HepG2 (cell line): ENCODE data around the gene ANKRD31. TPM values are rescaled to one million over a fixed set of nuclear protein-coding genes. Genes with fewer than 3 reads are reported as not detected.

ENCODE experiments used
- ERF ChIP-seq: IDR thresholded peaks from 2 replicates; pipeline ENCODE4 v1.6.1; 2018; ENCODE audit warnings: missing biosample characterization, missing genetic modification reagents
- HNF4A ChIP-seq: sonication (generic); formaldehyde crosslinking; IDR thresholded peaks from 2 replicates; pipeline ENCODE4 v1.4.0; 2020; ENCODE audit warnings: missing genetic modification reagents
- NR2C2 ChIP-seq: sonication (generic); formaldehyde crosslinking; IDR thresholded peaks from 2 replicates; pipeline ENCODE4 v1.4.0; 2020; ENCODE audit warnings: missing genetic modification reagents, mild to moderate bottlenecking, moderate library complexity, borderline replicate concordance
- PITX1 ChIP-seq: sonication (generic); formaldehyde crosslinking; IDR thresholded peaks from 2 replicates; pipeline ENCODE4 v1.5.1; 2020; ENCODE audit warnings: mild to moderate bottlenecking, missing genetic modification reagents
- POGZ ChIP-seq: sonication (generic); formaldehyde crosslinking; IDR thresholded peaks from 2 replicates; pipeline ENCODE4 v1.4.0; 2020; ENCODE audit warnings: mild to moderate bottlenecking, missing genetic modification reagents
- SMARCC2 ChIP-seq: fragments of 450-650 bp; IDR thresholded peaks from 2 replicates; pipeline ENCODE4 v1.6.1; 2017; ENCODE audit warnings: antibody characterized with exemption, mild to moderate bottlenecking
- ZFP90 ChIP-seq: sonication (generic); formaldehyde crosslinking; IDR thresholded peaks from 2 replicates; pipeline ENCODE4 v1.8.0; 2022; ENCODE audit warnings: missing genetic modification reagents, mild to moderate bottlenecking, inconsistent platforms, borderline replicate concordance
- ZMAT3 ChIP-seq: sonication (generic); formaldehyde crosslinking; conservative IDR thresholded peaks from 2 replicates; pipeline ENCODE4 v1.7.0; 2021; ENCODE audit warnings: missing genetic modification reagents
- ZNF879 ChIP-seq: sonication (generic); formaldehyde crosslinking; IDR thresholded peaks from 2 replicates; pipeline ENCODE4 v1.8.1; 2023; ENCODE audit warnings: missing genetic modification reagents
- polyA plus RNA-seq, 8 experiments: library from polyadenylated mRNA; depleted of rRNA in 3 of 8; stranded (reverse) in 7 of 8; unstranded in 1 of 8; fragments of >200 nt; fragmentation: Illumina TruSeq in 4 of 8; extraction: Trizol in 4 of 8; gene quantifications; 2 replicates each; pipeline versions ENCODE4 v1.2.1 to v1.2.3, GENCODE V29; 2011 to 2016; ENCODE audit warnings: low read depth in 4 of 8, missing spikeins in 1 of 8, mixed read lengths in 1 of 8; ENCODE audit not compliant: insufficient read depth in 1 of 8
- total RNA-seq, 5 experiments: library from RNA; depleted of rRNA; stranded (reverse); fragments of >200 nt; fragmentation: Illumina TruSeq; extraction: Trizol; gene quantifications; 2 replicates each; pipeline ENCODE4 v1.2.3, GENCODE V29; 2016; ENCODE audit warnings: low read depth in 1 of 5
- TF ChIP-seq, protein P1 (sequence below): IDR thresholded peaks from 2 replicates; pipeline ENCODE4 v1.6.1; 2012; ENCODE audit warnings: inconsistent platforms
- TF ChIP-seq, protein P2 (sequence below): sonication (generic); formaldehyde crosslinking; conservative IDR thresholded peaks from 2 replicates; pipeline ENCODE4 v1.4.0; 2020; ENCODE audit warnings: missing genetic modification reagents
- TF ChIP-seq, protein P3 (sequence below): sonication (generic); formaldehyde crosslinking; IDR thresholded peaks from 2 replicates; pipeline ENCODE4 v1.5.0; 2020; ENCODE audit warnings: mild to moderate bottlenecking, missing genetic modification reagents, borderline replicate concordance
- TF ChIP-seq, protein P4 (sequence below): sonication (generic); formaldehyde crosslinking; IDR thresholded peaks from 2 replicates; pipeline ENCODE4 v1.5.1; 2020; ENCODE audit warnings: mild to moderate bottlenecking, missing genetic modification reagents, moderate library complexity

The ANKRD31 gene
- total and polyA plus RNA-seq, 2 of the 13 experiments (the other 11 are each of a cell fraction or from before 2014, with no cell fraction given): 0.01 to 0.09 TPM

DNA sequence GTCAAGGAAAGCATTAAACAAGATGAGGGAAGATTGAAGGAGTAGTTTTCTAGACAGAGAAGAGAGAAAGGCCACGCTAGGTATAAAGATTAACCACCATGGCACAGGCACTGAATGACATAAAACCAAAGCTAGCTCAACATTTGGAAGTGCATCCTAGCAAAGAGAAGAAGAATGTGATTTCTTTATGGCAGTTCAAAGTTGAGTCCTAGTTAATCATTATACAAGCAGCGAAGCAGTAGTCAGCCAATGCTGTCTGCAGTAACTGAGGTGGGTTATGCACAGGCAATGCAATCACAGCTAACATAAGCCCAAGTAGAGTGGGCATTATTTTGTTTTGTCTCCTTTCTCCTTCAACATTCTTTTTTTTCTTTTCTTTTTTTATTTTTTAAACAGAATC is 24.0 kb upstream of the ANKRD31 start (continued):
- TF ChIP-seq ZNF879 (CRISPR knock-in tag) (no peak), ERF (CRISPR knock-in tag) (no peak), PITX1 (CRISPR knock-in tag) (0 out of 2 replicates have a peak, but pooled peaks have one; percentile 16), ZMAT3 (CRISPR knock-in tag) (no peak), HNF4A (peak; percentile 34; the same call in 1 of the 2 replicates), ZFP90 (peak; percentile 98), POGZ (CRISPR knock-in tag) (peak; percentile 37; the same call in 1 of the 2 replicates), NR2C2 (CRISPR knock-in tag) (peak; percentile 80), SMARCC2 (no peak)
- TF ChIP-seq, protein P1, sequence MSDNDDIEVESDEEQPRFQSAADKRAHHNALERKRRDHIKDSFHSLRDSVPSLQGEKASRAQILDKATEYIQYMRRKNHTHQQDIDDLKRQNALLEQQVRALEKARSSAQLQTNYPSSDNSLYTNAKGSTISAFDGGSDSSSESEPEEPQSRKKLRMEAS: no peak
- TF ChIP-seq, protein P2, sequence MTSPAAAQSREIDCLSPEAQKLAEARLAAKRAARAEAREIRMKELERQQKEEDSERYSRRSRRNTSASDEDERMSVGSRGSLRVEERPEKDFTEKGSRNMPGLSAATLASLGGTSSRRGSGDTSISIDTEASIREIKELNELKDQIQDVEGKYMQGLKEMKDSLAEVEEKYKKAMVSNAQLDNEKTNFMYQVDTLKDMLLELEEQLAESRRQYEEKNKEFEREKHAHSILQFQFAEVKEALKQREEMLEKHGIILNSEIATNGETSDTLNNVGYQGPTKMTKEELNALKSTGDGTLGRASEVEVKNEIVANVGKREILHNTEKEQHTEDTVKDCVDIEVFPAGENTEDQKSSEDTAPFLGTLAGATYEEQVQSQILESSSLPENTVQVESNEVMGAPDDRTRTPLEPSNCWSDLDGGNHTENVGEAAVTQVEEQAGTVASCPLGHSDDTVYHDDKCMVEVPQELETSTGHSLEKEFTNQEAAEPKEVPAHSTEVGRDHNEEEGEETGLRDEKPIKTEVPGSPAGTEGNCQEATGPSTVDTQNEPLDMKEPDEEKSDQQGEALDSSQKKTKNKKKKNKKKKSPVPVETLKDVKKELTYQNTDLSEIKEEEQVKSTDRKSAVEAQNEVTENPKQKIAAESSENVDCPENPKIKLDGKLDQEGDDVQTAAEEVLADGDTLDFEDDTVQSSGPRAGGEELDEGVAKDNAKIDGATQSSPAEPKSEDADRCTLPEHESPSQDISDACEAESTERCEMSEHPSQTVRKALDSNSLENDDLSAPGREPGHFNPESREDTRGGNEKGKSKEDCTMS (CRISPR knock-in tag): no peak
- TF ChIP-seq, protein P3, sequence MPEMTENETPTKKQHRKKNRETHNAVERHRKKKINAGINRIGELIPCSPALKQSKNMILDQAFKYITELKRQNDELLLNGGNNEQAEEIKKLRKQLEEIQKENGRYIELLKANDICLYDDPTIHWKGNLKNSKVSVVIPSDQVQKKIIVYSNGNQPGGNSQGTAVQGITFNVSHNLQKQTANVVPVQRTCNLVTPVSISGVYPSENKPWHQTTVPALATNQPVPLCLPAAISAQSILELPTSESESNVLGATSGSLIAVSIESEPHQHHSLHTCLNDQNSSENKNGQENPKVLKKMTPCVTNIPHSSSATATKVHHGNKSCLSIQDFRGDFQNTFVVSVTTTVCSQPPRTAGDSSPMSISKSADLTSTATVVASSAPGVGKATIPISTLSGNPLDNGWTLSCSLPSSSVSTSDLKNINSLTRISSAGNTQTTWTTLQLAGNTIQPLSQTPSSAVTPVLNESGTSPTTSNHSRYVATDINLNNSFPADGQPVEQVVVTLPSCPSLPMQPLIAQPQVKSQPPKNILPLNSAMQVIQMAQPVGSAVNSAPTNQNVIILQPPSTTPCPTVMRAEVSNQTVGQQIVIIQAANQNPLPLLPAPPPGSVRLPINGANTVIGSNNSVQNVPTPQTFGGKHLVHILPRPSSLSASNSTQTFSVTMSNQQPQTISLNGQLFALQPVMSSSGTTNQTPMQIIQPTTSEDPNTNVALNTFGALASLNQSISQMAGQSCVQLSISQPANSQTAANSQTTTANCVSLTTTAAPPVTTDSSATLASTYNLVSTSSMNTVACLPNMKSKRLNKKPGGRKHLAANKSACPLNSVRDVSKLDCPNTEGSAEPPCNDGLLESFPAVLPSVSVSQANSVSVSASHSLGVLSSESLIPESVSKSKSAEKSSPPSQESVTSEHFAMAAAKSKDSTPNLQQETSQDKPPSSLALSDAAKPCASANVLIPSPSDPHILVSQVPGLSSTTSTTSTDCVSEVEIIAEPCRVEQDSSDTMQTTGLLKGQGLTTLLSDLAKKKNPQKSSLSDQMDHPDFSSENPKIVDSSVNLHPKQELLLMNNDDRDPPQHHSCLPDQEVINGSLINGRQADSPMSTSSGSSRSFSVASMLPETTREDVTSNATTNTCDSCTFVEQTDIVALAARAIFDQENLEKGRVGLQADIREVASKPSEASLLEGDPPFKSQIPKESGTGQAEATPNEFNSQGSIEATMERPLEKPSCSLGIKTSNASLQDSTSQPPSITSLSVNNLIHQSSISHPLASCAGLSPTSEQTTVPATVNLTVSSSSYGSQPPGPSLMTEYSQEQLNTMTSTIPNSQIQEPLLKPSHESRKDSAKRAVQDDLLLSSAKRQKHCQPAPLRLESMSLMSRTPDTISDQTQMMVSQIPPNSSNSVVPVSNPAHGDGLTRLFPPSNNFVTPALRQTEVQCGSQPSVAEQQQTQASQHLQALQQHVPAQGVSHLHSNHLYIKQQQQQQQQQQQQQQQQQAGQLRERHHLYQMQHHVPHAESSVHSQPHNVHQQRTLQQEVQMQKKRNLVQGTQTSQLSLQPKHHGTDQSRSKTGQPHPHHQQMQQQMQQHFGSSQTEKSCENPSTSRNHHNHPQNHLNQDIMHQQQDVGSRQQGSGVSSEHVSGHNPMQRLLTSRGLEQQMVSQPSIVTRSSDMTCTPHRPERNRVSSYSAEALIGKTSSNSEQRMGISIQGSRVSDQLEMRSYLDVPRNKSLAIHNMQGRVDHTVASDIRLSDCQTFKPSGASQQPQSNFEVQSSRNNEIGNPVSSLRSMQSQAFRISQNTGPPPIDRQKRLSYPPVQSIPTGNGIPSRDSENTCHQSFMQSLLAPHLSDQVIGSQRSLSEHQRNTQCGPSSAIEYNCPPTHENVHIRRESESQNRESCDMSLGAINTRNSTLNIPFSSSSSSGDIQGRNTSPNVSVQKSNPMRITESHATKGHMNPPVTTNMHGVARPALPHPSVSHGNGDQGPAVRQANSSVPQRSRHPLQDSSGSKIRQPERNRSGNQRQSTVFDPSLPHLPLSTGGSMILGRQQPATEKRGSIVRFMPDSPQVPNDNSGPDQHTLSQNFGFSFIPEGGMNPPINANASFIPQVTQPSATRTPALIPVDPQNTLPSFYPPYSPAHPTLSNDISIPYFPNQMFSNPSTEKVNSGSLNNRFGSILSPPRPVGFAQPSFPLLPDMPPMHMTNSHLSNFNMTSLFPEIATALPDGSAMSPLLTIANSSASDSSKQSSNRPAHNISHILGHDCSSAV (CRISPR knock-in tag): no peak
- TF ChIP-seq, protein P4, sequence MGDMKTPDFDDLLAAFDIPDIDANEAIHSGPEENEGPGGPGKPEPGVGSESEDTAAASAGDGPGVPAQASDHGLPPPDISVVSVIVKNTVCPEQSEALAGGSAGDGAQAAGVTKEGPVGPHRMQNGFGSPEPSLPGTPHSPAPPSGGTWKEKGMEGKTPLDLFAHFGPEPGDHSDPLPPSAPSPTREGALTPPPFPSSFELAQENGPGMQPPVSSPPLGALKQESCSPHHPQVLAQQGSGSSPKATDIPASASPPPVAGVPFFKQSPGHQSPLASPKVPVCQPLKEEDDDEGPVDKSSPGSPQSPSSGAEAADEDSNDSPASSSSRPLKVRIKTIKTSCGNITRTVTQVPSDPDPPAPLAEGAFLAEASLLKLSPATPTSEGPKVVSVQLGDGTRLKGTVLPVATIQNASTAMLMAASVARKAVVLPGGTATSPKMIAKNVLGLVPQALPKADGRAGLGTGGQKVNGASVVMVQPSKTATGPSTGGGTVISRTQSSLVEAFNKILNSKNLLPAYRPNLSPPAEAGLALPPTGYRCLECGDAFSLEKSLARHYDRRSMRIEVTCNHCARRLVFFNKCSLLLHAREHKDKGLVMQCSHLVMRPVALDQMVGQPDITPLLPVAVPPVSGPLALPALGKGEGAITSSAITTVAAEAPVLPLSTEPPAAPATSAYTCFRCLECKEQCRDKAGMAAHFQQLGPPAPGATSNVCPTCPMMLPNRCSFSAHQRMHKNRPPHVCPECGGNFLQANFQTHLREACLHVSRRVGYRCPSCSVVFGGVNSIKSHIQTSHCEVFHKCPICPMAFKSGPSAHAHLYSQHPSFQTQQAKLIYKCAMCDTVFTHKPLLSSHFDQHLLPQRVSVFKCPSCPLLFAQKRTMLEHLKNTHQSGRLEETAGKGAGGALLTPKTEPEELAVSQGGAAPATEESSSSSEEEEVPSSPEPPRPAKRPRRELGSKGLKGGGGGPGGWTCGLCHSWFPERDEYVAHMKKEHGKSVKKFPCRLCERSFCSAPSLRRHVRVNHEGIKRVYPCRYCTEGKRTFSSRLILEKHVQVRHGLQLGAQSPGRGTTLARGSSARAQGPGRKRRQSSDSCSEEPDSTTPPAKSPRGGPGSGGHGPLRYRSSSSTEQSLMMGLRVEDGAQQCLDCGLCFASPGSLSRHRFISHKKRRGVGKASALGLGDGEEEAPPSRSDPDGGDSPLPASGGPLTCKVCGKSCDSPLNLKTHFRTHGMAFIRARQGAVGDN (CRISPR knock-in tag): no peak
